Kidney glomerular epithelial cell (primary cell): ENCODE results near the gene PCDHGB1.
"Not testable (repeated sequence)": the region's sequence is repeated elsewhere in the genome, so short reads cannot be mapped to it uniquely, and the experiment has no call there.

Experiments used
- DNase-seq: peaks from one replicate; lab custom pipeline; 2025; lab: John Stamatoyannopoulos, UW

PCDHGB1 gene

DNA sequence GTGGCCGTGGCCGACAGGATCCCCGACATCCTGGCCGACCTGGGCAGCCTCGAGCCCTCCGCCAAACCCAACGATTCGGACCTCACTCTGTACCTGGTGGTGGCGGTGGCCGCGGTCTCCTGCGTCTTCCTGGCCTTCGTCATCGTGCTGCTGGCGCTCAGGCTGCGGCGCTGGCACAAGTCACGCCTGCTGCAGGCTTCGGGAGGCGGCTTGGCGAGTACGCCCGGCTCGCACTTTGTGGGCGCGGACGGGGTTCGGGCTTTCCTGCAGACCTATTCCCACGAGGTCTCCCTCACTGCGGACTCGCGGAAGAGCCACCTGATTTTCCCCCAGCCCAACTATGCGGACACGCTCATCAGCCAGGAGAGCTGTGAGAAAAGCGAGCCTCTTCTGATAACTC is 3.9 kb upstream of the PCDHGB1 start:
- not testable (repeated sequence) for DNase-seq

DNA sequence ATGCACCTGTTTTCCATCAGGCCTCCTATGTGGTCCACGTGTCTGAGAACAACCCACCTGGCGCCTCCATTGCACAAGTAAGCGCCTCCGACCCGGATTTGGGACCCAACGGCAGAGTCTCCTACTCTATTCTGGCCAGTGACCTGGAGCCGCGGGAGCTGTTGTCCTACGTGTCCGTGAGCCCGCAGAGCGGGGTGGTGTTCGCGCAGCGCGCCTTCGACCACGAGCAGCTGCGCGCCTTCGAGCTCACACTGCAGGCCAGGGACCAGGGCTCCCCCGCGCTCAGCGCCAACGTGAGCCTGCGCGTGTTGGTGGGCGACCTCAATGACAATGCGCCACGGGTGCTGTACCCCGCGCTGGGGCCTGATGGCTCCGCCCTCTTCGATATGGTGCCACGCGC is 1.7 kb downstream of the PCDHGB1 start:
- DNase-seq, result no peak

DNA sequence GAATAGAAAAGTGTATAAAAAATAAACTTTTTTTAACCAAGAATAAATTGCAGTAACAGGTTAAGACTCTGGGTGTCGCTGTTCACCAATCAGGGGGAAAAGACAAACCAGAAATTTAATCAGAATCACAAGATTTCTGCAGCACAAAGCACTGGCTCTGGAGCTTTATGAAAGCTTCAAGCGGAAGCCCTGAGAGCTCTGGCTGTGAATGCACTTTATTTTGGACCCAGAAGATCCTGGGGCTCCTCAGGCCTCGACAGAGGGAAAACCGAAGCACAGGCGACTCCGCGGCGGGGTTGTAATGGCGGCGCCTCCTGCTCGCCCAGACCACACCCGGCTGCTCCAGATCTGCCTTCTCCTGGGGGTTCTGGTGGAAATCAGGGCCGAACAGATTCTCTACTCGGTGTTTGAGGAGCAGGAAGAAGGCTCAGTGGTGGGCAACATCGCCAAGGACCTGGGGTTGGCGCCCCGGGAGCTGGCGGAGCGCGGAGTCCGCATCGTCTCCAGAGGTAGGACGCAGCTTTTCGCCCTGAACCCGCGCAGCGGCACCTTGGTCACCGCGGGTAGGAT is 5.1 kb downstream of the PCDHGB1 start, which contains the start of gene PCDHGA4:
TSS of gene PCDHGA4 (plus strand) at position 122 of the 570 bp plus-strand sequence. CDS start at position 209, 87 bp downstream.
- DNase-seq, result no peak

DNA sequence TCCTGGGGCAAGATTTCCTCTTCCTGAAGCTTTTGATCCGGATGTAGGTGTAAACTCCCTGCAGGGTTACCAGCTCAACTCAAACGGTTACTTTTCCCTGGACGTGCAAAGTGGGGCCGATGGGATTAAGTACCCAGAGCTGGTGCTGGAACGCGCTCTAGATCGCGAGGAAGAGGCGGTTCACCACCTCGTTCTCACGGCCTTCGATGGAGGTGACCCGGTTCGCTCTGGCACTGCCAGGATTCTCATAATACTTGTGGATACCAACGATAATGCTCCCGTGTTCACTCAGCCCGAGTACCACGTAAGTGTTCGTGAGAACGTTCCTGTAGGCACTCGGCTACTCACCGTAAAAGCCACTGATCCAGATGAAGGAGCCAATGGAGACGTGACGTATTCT is 5.7 kb downstream of the PCDHGB1 start:
- DNase-seq, result no peak

DNA sequence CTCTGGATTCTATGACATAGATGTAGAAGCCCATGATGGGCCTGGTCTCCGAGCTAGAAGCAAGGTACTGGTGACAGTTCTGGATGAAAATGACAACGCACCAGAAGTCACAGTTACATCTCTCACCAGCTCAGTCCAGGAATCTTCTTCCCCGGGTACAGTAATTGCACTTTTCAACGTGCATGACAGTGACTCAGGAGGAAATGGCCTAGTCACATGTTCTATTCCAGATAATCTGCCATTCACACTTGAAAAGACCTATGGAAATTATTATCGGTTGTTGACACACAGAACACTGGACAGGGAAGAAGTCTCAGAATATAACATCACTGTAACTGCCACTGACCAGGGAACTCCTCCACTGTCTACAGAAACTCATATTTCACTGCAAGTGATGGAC is 6.2 kb downstream of the PCDHGB1 start:
- no peak for DNase-seq

DNA sequence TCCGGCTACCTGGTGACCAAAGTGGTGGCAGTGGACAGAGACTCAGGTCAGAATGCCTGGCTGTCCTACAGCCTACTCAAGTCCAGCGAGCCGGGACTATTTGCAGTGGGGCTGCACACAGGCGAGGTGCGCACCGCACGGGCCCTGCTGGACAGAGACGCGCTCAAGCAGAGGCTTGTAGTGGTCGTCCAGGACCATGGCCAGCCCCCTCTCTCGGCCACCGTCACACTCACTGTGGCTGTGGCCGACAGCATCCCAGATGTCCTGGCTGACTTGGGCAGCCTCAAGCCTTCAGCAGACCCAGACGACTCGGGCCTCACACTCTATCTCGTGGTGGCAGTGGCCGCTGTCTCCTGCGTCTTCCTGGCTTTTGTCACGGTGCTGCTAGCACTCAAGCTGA is 7.1 kb downstream of the PCDHGB1 start:
- DNase-seq, result no peak

DNA sequence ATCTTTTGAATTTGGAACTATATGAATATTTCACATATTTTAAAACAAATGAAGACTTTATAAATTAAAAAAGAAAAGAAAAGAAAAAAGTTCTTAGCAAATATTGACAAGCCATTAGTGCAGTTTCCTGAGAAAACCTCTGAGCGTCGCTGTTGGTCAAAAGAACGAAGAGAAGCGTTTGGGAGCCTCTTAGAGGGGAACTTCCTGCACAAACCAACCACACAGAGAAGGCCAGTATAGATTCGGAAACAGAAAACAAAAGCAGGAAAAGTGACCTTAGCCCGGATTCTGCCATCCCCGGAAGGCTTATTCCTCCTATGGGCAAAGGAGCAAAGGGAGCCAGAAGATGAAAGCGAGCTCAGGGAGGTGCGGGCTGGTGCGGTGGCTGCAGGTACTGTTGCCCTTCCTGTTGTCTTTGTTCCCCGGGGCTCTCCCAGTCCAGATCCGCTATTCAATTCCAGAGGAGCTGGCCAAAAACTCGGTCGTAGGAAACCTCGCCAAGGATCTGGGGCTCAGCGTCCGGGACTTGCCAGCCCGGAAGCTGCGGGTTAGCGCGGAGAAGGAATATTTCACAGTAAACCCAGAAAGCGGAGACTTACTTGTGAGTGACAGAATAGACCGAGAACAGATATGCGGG is 10.0 kb downstream of the PCDHGB1 start, which contains the start of gene PCDHGB2:
TSS of gene PCDHGB2 (plus strand) at position 205 of the 637 bp plus-strand sequence. CDS start at position 347, 142 bp downstream.
- DNase-seq, result no peak

DNA sequence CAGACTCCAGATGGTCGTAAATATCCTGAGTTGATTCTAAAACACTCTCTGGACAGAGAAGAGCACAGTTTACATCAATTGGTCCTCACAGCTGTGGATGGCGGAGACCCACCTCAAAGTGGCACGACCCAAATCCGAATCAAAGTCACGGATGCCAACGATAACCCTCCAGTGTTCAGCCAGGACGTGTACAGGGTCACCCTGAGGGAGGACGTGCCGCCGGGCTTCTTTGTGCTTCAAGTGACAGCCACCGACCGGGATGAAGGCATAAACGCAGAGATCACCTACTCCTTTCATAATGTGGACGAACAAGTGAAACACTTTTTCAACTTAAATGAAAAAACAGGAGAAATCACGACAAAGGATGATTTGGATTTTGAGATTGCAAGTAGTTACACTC is 10.8 kb downstream of the PCDHGB1 start:
- DNase-seq, result no peak

DNA sequence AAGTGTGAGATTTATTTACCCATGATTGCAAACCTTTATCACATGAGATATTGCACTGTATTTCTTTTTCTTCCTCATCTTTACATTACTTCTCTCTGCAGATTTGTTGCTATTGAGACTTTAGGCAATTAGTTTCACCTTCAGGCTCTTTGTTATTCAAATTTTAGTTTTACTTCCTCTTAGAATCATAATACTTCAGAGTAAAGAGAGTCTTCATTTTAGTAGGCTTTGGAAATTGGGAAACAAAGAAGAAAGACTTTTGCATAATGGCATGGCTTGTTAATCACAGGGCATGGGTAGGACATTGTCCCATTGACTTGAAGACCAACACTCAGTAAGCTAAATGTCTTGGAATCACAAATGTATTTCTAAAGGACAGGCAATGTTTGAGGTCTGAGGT is 12.8 kb downstream of the PCDHGB1 start:
- DNase-seq, result no peak

DNA sequence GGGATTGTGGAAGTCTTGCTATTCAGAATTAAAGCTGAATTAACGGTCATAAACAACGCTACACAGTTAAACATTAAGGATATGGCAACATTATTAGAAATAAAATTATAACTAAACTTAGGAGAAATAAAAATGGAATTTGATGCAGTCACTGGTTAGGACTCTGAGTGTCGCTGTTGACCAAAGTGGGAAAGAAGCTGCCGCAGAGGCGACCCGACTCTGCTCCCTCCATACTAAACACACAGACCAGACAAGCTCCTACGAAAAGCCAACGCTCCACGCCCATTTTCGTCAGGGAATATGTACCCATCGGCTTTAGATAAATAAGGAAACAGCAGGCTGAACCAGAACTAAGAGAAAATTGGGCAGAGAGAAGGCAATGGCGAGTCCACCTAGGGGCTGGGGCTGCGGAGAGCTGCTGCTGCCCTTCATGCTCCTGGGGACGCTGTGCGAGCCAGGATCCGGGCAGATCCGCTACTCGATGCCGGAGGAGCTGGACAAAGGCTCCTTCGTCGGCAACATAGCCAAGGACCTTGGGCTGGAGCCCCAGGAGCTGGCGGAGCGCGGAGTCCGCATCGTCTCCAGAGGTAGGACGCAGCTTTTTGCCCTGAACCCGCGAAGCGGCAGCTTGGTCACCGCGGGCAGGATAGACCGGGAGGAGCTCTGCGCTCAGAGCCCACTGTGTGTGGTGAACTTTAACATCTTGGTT is 14.2 kb downstream of the PCDHGB1 start, which contains the start of gene PCDHGA5:
TSS of gene PCDHGA5 (plus strand) at position 211 of the 709 bp plus-strand sequence. CDS start at position 380, 169 bp downstream.
- no peak for DNase-seq

DNA sequence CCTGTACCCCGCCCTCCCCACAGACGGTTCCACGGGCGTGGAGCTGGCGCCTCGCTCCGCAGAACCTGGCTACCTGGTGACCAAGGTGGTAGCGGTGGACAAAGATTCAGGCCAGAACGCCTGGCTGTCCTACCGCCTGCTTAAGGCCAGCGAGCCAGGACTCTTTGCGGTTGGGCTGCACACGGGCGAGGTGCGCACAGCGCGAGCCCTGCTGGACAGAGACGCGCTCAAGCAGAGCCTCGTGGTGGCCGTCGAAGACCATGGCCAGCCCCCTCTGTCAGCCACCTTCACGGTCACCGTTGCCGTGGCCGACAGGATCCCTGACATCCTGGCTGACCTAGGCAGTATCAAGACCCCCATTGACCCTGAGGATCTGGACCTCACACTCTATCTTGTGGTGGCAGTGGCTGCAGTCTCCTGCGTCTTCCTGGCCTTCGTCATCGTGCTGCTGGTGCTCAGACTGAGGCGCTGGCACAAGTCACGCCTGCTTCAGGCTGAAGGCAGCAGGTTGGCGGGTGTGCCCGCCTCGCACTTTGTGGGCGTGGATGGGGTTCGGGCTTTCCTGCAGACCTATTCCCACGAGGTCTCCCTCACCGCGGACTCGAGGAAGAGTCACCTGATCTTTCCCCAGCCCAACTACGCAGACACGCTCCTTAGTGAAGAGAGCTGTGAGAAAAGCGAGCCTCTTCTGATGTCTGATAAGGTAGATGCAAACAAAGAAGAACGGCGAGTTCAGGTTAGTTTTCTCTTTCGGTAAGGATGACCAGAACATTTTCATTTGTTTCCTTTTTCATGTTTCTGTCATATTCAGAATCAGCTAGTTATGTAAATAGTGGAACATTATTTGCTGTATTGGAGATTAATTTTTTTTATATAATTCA is 16.4 kb downstream of the PCDHGB1 start:
- no peak for DNase-seq

DNA sequence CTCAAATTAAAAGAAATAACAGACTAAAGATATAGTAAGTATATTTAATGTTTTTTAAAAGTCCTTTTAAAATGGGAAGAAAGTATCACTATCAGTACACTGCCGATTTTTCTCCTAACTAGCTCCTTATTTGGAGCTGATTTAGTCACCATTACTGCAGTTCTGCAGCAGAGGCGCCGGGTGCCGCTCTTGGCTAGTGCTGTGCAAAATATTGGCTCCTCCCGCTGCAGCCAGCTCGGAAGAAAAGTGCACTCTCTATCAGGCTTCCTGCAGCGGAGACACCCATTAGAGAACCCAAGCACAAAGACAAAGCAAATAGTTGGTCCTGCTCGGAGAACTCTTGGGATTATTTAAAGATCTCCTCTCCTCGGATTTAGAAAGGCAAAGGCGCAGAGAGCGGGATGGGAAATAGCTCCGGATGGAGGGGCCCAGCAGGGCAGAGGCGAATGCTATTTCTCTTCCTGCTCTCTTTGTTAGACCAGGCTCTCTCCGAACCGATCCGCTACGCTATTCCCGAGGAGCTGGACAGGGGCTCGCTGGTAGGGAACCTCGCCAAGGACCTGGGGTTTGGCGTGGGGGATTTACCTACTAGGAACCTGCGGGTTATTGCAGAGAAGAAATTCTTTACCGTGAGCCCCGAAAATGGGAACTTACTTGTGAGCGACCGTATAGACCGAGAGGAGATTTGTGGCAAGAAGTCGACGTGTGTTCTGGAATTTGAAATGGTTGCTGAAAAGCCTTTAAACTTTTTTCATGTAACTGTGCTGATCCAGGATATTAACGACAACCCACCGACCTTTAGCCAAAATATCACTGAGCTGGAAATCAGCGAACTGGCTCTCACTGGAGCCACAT is 20.3 kb downstream of the PCDHGB1 start, which contains the start of gene PCDHGB3:
TSS of gene PCDHGB3 (plus strand) at position 249 of the 855 bp plus-strand sequence. CDS start at position 402, 153 bp downstream.
- no peak for DNase-seq

DNA sequence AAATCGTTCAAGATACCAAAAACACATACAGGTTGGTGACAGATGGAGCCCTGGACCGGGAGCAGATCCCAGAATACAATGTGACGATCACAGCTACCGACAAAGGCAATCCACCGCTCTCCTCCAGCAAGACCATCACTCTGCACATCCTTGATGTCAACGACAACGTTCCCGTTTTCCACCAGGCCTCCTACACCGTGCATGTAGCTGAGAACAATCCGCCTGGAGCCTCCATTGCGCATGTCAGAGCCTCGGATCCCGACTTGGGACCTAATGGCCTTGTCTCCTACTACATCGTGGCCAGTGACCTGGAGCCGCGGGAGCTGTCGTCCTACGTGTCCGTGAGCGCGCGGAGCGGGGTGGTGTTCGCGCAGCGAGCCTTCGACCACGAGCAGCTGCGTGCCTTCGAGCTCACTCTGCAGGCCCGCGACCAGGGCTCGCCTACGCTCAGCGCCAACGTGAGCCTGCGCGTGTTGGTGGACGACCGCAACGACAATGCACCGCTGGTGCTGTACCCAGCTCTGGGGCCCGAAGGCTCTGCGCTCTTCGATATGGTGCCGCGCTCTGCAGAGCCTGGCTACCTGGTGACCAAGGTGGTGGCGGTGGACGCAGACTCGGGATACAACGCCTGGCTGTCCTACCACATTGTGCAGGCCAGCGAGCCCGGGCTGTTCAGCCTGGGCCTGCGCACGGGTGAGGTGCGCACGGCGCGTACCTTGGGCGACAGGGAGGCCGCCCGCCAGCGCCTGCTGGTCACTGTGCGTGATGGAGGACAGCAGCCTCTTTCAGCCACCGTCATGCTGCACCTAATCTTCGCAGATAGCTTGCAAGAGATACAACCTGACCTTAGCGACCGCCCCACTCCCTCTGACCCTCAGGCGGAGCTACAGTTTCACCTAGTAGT is 21.9 kb downstream of the PCDHGB1 start:
- no peak for DNase-seq

DNA sequence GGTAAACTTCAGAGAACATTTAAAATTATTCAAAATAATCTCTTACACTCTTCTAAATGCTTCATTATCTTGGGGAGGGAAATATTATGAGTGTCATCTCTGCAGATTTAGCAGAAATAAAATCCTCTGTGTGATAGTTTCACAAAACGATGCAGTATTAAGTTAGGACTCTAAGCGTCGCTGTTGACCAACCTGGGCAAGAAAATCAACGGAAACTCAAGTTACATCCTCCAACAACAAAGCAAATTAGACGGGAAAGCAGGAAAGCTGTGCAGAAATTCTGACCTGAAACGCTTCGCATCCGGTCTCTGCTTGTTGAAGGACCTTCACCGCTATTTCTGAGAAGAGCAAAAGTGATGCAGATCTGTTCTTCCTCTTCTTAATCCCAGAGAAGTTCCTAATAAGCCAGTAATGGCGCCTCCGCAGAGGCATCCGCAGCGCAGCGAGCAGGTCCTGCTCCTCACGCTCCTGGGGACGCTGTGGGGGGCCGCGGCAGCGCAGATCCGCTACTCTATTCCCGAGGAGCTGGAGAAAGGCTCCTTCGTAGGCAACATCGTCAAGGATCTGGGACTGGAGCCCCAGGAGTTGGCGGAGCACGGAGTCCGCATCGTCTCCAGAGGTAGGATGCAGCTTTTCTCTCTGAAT is 23.9 kb downstream of the PCDHGB1 start, which contains the start of gene PCDHGA6:
TSS of gene PCDHGA6 (plus strand) at position 219 of the 645 bp plus-strand sequence. CDS start at position 412, 193 bp downstream.
- no peak for DNase-seq

DNA sequence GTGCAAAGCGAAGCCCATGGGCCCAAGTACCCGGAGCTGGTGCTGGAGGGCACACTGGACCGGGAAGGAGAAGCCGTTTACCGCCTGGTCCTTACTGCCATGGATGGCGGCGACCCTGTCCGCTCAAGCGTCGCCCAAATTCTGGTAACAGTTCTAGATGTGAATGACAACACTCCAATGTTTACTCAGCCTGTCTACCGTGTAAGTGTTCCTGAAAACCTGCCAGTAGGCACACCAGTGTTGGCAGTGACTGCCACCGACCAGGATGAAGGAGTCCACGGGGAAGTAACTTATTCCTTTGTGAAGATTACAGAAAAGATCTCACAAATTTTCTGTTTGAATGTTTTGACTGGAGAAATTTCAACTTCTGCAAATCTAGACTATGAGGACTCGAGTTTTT is 24.7 kb downstream of the PCDHGB1 start:
- no peak for DNase-seq

DNA sequence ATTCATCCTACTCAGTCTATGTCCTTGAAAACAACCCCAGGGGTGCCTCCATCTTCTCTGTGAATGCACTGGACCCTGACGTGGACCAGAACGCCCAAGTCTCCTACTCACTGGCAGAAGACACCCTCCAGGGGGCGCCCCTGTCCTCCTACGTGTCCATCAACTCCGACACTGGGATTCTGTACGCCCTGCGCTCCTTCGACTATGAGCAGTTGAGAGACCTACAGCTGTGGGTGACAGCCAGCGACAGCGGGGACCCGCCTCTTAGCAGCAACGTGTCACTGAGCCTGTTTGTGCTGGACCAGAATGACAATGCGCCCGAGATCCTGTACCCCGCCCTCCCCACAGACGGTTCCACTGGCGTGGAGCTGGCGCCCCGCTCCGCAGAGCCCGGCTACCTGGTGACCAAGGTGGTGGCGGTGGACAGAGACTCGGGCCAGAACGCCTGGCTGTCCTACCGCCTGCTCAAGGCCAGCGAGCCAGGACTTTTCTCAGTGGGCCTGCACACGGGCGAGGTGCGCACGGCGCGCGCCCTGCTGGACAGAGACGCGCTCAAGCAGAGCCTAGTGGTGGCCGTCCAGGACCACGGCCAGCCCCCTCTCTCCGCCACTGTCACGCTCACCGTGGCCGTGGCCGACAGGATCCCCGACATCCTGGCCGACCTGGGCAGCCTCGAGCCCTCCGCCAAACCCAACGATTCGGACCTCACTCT is 25.7 kb downstream of the PCDHGB1 start:
- not testable (repeated sequence) for DNase-seq

DNA sequence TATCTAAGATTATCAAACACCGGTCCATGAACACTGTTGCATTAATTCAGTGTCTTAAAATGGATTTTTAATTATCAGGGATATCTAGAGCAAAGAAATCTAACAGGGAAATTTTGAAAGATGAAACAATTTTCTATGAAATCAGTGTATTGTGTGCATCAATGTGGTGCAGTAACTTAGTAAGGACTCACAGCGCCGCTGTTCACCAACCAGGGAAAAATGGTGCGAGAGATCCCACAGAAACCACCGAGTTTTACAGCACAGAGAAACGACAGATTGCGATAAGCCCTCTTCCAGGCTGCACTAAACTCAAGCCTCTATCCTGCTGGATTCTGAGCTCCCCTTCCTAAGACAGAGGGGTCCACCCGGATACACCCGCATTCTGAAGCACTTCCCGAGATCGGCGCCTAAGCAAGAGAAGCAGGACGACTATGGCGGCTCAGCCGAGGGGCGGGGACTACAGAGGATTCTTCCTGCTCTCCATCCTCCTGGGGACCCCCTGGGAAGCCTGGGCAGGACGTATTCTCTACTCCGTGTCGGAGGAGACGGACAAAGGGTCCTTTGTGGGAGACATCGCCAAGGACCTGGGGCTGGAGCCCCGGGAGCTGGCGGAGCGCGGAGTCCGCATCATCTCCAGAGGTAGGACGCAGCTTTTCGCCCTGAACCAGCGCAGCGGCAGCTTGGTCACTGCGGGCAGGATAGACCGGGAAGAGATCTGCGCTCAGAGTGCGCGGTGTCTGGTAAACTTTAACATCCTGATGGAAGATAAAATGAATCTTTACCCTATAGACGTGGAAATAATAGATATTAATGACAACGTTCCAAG is 32.8 kb downstream of the PCDHGB1 start, which contains the start of gene PCDHGA7:
TSS of gene PCDHGA7 (plus strand) at position 274 of the 826 bp plus-strand sequence. CDS start at position 432, 158 bp downstream.
- no peak for DNase-seq
